GM12874 (cell line): ENCODE measurements around the gene NOP56.

Experiments used
- TF ChIP-seq, protein P1 (sequence below): IDR thresholded peaks from 2 replicates; pipeline ENCODE4 v1.5.1; 2011; ENCODE audit warnings: low read depth, mild to moderate bottlenecking, control low read depth, low read length, moderate library complexity; ENCODE audit not compliant: insufficient read depth

Gene NOP56

DNA sequence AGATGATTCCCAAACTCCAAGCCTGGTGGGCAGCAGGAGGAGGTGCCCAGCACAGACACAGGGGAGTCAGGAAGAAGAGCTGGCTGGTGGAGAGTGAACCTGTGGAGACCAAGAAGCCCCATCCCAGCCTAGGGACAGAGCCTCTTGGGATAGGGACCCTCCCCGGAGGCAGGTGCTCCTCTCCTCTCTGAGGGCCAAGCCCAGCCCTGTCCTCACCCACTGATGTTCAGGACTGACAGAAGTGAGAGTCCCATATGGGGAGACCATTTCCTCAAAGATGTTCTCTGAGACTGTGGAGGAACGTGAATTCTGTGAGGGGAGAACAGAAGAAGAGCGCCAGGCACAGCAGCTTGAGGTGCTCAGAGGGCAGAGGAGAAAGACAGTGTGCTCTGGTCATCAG lies 37.8 kb downstream of the NOP56 start:
- TF ChIP-seq, protein P1, sequence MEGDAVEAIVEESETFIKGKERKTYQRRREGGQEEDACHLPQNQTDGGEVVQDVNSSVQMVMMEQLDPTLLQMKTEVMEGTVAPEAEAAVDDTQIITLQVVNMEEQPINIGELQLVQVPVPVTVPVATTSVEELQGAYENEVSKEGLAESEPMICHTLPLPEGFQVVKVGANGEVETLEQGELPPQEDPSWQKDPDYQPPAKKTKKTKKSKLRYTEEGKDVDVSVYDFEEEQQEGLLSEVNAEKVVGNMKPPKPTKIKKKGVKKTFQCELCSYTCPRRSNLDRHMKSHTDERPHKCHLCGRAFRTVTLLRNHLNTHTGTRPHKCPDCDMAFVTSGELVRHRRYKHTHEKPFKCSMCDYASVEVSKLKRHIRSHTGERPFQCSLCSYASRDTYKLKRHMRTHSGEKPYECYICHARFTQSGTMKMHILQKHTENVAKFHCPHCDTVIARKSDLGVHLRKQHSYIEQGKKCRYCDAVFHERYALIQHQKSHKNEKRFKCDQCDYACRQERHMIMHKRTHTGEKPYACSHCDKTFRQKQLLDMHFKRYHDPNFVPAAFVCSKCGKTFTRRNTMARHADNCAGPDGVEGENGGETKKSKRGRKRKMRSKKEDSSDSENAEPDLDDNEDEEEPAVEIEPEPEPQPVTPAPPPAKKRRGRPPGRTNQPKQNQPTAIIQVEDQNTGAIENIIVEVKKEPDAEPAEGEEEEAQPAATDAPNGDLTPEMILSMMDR: no peak

- TF ChIP-seq, protein P1: no peak
These were observed 38.3 kb downstream of the NOP56 start for GRCh38 chr20:2690718-2691117.

- TF ChIP-seq, protein P1: no peak
These were observed 38.7 kb downstream of the NOP56 start for GRCh38 chr20:2691127-2691526.

- TF ChIP-seq, protein P1: no peak
These were observed 39.2 kb downstream of the NOP56 start for GRCh38 chr20:2691663-2692035.

- TF ChIP-seq, protein P1: no peak
These were observed 39.8 kb downstream of the NOP56 start, which contains the start of gene EBF4 for GRCh38 chr20:2692036-2692885. TSS of gene EBF4 (plus strand) at chr20:2692780. CDS start at chr20:2693646, 866 bp downstream.

GRCh38 chr20:2692886-2693285 lies 40.5 kb downstream of the NOP56 start:
- TF ChIP-seq, protein P1: no peak

DNA sequence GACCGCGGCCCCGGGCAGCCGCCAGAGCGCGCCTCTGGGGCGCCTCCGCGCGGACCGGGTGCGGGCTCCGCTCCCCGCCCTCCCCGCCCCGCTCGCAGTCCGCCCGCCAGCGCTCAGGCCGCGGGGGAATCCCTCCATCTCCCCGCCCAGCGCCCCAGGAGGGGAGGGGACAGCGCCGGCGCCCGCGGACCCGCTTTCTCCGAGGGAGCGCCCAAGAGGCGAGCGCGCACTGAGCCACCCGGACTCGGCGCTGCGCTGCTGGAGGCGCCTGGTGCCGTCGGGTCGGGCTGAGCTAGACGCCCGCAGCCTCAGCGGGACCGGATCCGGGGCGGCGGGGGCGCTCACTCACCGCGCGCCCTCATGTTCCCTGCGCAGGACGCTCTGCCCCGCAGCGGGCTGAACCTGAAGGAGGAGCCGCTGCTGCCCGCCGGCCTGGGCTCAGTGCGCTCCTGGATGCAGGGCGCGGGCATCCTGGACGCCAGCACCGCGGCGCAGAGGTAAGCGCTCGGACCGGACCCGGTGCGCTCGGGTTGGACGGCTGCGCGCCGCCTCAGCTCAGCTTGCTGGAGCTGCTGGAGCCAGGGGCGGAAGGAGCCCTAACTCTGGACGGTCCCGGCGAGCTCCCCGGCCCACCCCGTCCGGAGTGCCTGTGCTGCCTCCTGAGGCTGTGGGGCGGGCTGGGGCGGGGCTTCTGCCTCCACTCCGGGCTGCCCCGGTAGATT lies 41.0 kb downstream of the NOP56 start:
- TF ChIP-seq, protein P1: no peak
